GM12872 (cell line): ENCODE data around the gene MEA1.

Source experiments
- TF ChIP-seq, protein P1 (sequence below): IDR thresholded peaks from 3 replicates; pipeline ENCODE4 v1.5.1; 2011; ENCODE audit warnings: low read depth, mild to moderate bottlenecking, low read length, moderate library complexity; ENCODE audit not compliant: insufficient read depth

Gene MEA1

DNA sequence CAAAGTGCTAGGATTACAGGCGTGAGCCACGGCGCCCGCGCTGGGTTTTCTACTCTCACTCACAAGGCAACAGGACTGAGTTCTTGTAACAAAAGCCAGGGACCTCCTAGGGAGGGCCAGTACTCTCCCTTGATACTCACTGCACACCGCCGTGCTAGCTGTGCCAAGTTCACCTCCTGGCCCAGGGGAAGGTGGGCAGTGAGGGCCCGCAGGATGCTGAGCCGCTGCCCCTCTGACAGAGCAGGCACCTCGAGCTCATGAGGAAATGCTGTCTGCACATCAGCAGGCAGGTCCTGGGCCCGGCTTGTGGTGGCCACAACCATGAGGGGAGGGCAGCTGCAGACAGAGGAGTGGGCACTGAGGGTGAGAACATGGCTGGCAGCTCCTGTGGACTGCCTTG, 46.5 kb downstream of the MEA1 start:
- TF ChIP-seq, protein P1, sequence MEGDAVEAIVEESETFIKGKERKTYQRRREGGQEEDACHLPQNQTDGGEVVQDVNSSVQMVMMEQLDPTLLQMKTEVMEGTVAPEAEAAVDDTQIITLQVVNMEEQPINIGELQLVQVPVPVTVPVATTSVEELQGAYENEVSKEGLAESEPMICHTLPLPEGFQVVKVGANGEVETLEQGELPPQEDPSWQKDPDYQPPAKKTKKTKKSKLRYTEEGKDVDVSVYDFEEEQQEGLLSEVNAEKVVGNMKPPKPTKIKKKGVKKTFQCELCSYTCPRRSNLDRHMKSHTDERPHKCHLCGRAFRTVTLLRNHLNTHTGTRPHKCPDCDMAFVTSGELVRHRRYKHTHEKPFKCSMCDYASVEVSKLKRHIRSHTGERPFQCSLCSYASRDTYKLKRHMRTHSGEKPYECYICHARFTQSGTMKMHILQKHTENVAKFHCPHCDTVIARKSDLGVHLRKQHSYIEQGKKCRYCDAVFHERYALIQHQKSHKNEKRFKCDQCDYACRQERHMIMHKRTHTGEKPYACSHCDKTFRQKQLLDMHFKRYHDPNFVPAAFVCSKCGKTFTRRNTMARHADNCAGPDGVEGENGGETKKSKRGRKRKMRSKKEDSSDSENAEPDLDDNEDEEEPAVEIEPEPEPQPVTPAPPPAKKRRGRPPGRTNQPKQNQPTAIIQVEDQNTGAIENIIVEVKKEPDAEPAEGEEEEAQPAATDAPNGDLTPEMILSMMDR, result no peak

DNA sequence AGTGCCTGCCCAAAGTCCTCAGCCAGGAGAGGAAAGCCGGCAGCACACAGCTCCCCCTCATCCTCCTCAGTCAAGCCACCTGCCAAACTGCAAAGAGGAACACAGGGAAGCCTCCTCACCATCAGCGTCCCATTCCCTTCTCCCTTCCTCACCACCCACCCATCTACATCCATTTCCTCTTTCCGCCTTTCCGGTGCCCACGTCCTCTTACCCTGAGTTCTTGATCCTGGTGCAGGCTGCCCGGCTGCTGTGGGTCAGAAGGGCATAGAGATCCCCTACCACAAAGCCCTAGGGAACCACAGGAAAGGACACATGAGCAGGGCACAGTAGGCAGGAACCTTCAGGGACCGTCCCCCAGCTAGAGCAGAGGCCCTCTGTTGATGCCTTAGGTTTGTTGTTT, 47.2 kb downstream of the MEA1 start:
- TF ChIP-seq, protein P1, result no peak

DNA sequence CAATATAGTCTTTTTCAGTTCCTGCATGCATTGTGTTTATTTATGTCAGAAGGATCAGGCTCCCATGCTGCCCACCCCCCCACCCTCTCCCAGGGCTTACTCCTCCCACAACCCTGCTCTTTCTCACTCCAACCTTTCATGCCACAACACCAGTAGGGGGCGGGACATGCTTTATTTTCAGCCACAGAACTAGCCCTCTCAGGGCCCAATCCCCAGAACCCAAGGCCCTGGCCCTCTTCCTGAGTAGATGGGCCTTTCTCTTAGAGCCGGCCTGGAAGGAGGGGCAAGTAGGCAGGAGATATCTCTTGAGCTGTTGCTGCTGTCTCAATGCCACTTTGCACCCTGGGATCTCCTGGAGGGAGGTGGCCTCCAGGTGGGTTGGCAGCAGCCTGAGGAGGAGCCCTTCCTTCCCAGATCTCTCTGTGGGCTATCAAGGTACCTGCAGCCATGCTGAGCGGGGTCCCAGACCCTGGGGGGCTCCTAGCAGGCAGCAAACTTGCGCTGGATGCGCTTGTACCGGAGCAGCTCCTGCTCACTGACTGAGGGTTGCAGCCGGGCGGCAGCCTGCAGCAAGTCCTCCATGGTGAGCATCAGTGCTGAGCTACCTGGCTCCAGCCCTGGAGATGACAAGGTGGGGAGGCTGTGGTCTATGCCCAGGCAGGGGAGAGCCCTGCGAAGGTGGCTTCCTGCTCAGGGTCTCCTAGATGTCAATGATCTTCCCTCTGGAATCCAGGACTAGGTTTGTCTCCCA, 49.7 kb downstream of the MEA1 start:
- TF ChIP-seq, protein P1, result peak; percentile 33; the same call in 1 of the 3 replicates

DNA sequence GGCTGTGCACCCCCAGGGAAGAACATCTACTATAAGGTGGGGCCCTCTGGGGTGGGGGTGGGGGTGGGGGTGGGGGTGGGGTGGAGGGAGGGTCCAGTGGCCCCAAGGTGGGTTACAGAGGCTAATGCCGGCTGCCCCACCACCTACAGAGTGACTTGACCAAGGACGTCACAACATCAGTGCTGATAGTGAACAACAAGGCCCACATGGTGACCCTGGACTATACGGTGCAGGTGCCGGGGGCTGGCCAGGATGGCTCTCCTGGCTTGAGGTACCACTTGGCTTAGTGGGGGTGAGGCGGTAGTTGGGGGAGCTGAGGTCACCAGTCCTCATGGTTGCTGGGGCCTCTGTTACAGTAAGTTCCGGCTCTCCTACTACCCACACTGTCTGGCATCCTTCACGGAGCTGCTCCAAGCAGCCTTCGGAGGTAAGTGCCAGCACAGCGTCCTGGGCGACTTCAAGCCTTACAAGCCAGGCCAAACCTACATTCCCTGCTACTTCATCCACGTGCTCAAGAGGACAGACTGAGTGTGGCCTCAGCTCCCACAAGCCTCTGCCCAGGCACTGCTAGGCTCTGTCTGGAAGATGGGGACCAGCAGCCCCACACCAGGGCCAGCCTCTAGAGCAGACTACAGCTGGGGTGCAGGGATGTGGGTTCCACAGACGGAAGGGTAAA, 50.4 kb downstream of the MEA1 start:
- TF ChIP-seq, protein P1, result no peak

DNA sequence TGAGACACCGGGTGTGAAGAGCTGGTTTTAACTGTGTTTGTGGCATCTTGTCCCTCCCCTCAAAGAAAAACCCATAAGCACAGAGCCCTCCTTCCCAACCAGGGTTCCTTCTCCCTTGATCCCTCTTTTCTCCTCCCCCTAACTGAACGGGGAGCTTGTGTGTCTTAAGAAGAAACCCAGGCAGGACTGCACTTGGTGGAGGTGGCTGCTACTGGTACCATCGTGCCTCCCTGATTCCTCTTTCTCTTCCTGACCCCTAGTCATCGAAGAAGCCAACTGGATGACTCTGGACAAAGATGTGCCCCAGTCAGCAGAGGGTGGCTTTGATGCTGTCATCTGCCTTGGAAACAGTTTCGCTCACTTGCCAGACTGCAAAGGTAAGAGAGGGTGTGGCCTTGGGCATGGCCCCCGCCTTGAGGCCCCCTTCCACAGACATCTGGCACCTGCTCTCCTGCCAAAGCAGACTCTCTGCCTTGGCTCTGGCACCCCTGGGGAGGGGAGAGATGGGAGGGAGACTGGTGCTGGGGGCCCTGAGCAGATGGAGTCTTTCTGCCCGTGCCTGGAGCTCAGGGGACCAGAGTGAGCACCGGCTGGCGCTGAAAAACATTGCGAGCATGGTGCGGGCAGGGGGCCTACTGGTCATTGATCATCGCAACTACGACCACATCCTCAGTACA, 51.1 kb downstream of the MEA1 start:
- TF ChIP-seq, protein P1, result no peak

DNA sequence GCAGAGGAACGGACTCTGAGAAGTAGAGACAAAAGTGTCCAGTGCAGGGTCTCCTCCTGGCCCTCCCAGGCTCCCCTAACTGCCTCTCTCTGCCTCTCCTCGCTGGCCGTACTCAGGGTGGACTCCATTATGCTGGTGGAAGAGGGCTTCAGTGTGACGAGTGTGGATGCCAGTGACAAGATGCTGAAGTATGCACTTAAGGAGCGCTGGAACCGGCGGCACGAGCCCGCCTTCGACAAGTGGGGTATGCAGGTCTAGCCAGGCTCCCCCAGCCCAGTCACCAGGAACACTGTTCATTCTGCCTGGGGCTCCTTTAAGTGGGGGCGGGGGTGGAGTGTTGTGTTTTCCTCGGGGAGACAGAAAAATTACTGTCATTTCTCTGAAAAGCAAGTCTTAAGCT, 51.6 kb downstream of the MEA1 start:
- TF ChIP-seq, protein P1, result no peak
